ENCODE measurements around the gene TAF1A. TPM values are rescaled to one million over a fixed set of nuclear protein-coding genes. Genes with fewer than 3 reads are reported as not detected.
A peak's percentile ranks its signal among the peaks of the same experiment; 100 is the strongest.

TAF1A gene
- total RNA-seq = 1 to 10 TPM; 5.1 to 5.6 TPM

- no peaks in the 10 kb centered on the region for H3K36me3 ChIP-seq
- no peaks in the 10 kb centered on the region for H3K27me3 ChIP-seq
- H3K27ac ChIP-seq = peak within 1 kb of the TSS; percentile 66
- TF ChIP-seq CTCF (IDR thresholded peaks at IDR 0.05) = no peak
- intact Hi-C loops (cut with DNase I) = no loop called here
- H3K4me1 ChIP-seq = peaks cover 8% of the 10 kb centered on the region
- peak; percentile 93 for DNase-seq
- peak within 1 kb of the TSS; percentile 66 for H3K4me3 ChIP-seq
- H3K9me3 ChIP-seq = no peaks in the 10 kb centered on the region
- peak within 1 kb of the TSS; percentile 36 to 72 for H3K9ac ChIP-seq (ENCODE audit: low read depth in 2 of 2, low read length in 2 of 2)
Observed at GRCh38 chr1:222589462-222590302, at the start of gene TAF1A. TSS of gene TAF1A (minus strand) at chr1:222589933.

GRCh38 chr1:222634180-222635013 is 44.7 kb upstream of the TAF1A start:
- intact Hi-C loops (cut with DNase I) = loop anchor here (2.0 kb wide), 1 partner anchor 170 kb away; no protein-coding TSS in a partner anchor
- TF ChIP-seq CTCF (IDR thresholded peaks at IDR 0.05) = peak; percentile 89
- peak; percentile 88 for DNase-seq

GRCh38 chr1:222632749-222633148 is 43.0 kb upstream of the TAF1A start:
- DNase-seq = no peak
- Histone ChIP-seq H3K9me3 (no peaks in the 10 kb centered on the region), H3K36me3 (no peaks in the 10 kb centered on the region), H3K4me1 (no peaks in the 10 kb centered on the region), H3K27me3 (no peaks in the 10 kb centered on the region), H3K9ac (ENCODE audit: low read depth in 2 of 2, low read length in 2 of 2) (no peak overlapping the region), H3K27ac (no peak overlapping the region), H3K4me3 (no peak overlapping the region)
- no peak for TF ChIP-seq CTCF (IDR thresholded peaks at IDR 0.05)
- intact Hi-C loops (cut with DNase I) = no loop called here

More at GRCh38 chr1:222634180-222635013, 44.7 kb upstream of the TAF1A start:
- Histone ChIP-seq H3K36me3 (no peaks in the 10 kb centered on the region), H3K9ac (ENCODE audit: low read depth in 2 of 2, low read length in 2 of 2) (no peak overlapping the region), H3K4me1 (no peaks in the 10 kb centered on the region), H3K27me3 (no peaks in the 10 kb centered on the region), H3K4me3 (no peak overlapping the region), H3K9me3 (no peaks in the 10 kb centered on the region), H3K27ac (no peak overlapping the region)

GRCh38 chr1:222631611-222632208 is 42.0 kb upstream of the TAF1A start:
- H3K9ac ChIP-seq (ENCODE audit: low read depth in 2 of 2, low read length in 2 of 2) = no peak overlapping the region
- H3K36me3 ChIP-seq = no peaks in the 10 kb centered on the region
- no peaks in the 10 kb centered on the region for H3K4me1 ChIP-seq
- intact Hi-C loops (cut with DNase I) = no loop called here
- H3K9me3 ChIP-seq = no peaks in the 10 kb centered on the region
- no peak for DNase-seq
- H3K4me3 ChIP-seq = no peak overlapping the region
- no peak overlapping the region for H3K27ac ChIP-seq
- H3K27me3 ChIP-seq = no peaks in the 10 kb centered on the region
- no peak for TF ChIP-seq CTCF (IDR thresholded peaks at IDR 0.05)

- no peak for DNase-seq
- Histone ChIP-seq H3K4me1 (no peaks in the 10 kb centered on the region), H3K9ac (ENCODE audit: low read depth in 2 of 2, low read length in 2 of 2) (no peak overlapping the region), H3K27me3 (no peaks in the 10 kb centered on the region), H3K4me3 (no peak overlapping the region), H3K9me3 (no peaks in the 10 kb centered on the region), H3K36me3 (no peaks in the 10 kb centered on the region), H3K27ac (no peak overlapping the region)
- intact Hi-C loops (cut with DNase I) = no loop called here
- no peak for TF ChIP-seq CTCF (IDR thresholded peaks at IDR 0.05)
Observed at GRCh38 chr1:222629921-222630535, 40.3 kb upstream of the TAF1A start.

Measured in colonic mucosa (tissue), 4 donors.